NCI-H1417 treated with DMSO at 0.1 percent for 48 hours (cell line): ENCODE results near the gene DDIT3.

Experiments used
- DNase-seq: peaks from one replicate; lab custom pipeline; 2025; lab: John Stamatoyannopoulos, UW

The DDIT3 gene

DNA sequence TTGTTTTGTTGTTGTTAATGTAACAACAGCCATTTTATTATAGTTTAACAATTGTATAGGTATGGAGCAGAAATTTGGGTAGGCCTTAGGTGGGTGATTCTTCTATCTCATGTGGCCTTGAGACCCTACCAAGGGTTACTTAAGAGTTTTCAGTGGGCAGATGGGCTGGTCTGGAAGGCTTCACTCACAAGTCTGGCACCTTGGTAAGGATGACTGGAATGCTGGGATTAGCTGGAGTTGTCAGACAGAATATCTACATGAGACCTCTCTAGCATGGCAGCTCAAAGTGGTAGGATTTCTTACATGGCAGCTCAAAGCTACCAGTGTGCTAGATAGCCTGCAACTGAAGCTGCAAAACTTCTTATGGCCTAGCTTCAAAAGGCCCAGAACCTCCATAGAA, 34.6 kb downstream of the DDIT3 start:
- no peak for DNase-seq

DNA sequence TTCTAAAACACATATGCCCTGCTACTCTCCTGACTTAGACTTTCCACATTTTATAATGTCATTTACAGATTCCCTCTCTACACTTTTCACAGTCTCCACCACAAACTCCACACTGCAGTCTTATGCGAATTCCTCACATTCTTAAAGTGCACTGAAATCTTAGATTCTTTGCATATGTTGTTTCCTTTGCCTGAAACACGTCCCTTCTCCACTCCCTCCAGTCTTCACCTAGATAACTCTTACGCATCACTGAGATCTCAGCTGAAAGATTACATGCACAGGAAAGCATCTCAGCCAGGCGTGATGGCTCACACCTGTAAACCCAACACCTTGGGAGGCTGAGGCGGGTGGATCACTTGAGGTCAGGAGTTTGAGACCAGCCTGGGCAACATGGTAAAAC, 36.8 kb downstream of the DDIT3 start:
- DNase-seq = no peak

DNA sequence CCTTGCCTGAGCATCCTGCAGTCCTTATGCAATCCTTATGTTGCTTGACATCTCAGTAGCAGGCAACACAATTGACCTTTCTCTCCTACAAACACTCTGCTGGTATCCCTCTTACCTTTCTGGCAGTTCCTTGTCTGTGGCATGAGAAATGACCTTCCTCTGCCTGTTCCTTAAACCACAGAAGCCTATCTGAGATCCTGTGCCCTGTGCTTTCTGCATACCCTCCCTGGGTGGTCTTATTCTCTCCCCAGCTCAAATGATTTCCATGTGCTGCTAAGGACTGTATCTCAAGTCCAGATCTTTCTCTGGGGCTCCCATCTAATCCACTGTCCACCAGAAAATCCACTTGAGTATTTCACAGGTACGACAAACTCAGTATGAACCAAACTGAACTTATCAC, 38.6 kb downstream of the DDIT3 start:
- no peak for DNase-seq

DNA sequence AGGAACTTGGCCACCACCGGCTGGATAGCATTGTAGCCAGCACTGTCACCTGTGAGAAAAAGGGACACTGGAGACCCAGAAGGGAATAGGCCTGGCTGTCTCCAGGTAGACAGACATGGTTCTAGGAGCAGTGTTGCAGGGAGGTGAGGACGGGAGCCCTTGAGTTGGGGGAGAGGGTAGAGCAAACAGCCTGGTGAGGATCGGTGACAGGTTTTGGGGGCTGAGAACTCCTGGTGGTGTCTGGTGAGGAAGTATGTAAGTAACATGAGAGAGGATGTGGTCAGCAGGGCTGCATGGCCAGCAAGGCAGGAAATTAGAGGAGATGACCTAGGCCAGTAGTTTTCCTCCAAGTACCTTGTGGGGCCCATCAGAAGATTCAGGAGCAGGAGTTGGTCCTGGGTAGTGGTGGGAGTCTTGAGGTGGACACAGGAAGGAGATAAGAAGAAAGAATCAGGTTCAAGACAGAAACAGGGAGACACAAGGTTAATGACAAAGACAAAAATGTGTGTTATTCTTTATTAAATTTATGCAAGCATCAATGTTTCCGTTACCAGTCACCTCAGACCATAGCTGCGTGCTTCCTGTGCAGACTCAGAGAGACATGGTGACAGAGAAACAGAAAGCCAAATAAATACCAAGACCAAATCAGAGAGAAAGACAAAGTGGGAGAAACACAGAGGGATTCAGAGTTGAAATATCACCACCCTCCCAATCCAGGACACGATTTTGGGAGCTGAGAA, 40.8 kb downstream of the DDIT3 start, which contains the start of gene ARHGAP9:
Gene ARHGAP9 (minus strand): TSS at position 491 of the 740 bp plus-strand sequence. CDS start 460 bp downstream, at position 31.
- no peak for DNase-seq

DNA sequence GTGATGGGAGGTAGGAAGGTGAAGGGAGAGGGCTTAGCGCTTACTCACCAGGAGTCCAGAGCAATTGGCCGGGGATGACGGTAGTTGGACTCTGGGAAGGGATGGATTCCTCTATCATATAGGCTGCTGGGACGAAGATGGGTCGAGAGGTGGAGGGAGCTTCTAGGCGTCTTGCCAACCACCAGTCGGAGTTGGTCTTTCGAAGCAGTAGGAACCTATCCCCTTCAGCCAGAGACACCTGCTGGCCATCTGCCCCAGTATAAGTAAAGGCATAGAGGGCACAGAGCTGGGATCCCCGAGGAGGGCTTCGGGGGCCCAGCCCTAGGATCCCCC, 41.3 kb downstream of the DDIT3 start:
- no peak for DNase-seq

DNA sequence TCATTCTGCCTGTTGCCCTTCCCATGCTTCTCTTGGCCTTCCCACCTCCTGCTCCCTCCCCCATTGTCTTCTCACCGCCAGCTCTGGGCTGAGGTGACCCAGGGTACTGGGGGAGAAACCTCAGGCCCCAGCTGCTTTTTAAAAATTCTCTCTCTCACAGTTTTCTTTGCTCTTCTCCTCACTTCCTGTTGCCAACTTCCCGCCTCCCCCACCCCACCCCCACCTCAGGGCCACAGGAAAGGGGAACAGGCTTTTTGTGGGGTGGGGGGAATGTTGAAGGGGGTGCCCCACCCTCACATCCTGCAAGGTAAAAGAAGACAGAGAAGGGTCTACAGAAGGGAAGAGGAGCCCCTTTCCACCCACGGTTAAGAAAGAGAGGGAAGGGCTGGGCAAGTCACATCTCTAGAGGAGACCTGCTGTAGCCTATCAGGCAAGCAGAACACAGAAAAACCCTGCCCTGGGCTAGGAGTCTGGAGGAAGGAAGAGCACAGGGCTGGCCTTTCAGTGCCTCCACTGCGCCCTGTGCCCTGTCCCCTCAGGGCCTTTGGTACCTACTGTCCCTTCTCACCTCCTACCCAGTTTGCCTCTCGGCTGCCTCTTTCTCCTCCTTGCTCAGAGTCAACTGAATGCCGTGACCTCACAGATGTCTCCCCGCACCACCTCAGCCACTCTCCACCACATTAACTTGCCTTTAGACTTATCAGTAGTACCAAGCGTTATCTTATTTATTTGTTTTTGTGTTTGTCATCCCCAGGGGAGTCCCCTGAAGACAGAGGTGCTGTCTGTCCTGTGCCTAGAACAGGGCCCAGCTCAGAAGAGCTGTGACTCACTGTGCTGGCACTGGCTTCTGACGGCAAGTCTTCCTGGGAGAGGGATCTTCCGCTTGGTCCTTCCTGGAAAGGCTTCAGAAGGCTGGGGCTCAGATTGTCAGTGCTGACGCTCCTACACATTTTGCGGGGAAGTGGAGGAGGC, 42.3 kb downstream of the DDIT3 start:
- DNase-seq = no peak

DNA sequence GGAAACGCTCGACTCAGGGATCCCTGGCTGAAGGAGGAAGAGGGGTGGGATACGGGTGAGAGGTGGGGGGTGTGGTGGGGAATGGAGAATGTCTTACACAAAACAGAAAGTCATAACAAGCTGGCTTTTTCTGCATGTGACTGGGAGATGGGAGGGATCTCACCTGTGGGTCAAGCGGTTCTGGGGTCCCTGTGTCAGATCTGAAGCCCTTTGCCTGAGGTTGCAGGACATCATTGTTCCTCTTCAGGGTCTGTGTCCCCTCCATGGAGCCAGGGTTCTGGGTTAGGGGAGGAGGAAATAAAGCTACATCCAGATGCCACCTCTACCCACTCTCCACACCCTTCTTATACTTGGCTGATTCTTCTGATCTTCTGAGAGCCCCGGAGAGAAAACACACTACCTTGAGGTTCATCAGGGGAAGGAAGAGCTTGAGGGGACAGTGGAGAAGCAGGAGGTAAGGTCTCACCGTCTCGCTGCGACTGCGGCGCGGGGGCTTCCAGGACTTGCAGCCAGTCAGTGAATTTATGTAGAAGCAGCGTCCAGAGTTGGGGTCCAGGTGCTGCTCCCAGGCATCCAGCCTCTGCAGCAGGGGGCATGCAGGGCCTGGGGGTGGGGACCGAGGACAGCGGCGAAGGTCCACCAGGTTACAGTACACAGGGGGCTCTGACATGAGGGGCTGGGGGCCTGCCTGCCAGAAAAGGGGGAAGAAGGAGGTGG, 43.2 kb downstream of the DDIT3 start:
- no peak for DNase-seq

DNA sequence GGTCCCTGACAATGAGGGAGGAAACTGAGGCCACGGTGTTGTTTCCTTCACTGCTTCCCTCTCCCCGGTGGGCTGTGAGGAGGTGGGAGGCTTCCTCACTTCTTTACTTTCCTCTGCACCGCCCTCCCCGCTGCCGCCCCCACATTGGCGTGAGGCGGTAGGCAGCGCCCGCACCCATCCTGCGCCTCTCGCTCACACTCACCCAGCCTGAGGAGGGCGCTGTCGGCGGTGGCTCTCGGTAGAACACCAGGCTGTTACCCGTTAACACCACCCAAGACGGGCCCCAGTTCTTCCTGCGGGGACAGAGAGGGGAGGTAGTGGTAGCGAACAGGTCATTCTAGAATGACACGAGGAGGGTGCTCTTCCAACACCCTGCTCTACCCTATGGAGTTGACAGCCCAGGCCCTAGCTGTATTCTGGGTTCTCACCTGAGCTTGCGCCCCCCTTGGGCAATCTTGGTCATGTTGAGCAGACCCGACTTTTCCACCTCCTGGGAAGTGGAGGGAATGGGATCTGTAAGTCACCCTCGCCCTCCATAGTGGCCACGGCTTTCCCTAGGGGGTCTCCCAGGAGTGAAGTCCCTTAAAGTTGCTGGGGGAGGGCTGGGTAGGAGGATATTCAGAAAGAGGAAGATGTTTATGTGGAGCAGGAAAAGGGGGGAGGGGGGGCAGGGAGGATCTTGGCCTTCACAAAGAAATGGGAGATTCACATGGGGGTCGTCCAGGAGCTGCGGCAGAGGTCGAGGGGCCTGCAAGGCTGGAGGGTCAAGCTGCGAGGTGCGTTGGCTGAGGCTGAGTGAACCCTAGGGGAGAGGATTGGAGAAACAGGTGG, 43.9 kb downstream of the DDIT3 start:
- no peak for DNase-seq

DNA sequence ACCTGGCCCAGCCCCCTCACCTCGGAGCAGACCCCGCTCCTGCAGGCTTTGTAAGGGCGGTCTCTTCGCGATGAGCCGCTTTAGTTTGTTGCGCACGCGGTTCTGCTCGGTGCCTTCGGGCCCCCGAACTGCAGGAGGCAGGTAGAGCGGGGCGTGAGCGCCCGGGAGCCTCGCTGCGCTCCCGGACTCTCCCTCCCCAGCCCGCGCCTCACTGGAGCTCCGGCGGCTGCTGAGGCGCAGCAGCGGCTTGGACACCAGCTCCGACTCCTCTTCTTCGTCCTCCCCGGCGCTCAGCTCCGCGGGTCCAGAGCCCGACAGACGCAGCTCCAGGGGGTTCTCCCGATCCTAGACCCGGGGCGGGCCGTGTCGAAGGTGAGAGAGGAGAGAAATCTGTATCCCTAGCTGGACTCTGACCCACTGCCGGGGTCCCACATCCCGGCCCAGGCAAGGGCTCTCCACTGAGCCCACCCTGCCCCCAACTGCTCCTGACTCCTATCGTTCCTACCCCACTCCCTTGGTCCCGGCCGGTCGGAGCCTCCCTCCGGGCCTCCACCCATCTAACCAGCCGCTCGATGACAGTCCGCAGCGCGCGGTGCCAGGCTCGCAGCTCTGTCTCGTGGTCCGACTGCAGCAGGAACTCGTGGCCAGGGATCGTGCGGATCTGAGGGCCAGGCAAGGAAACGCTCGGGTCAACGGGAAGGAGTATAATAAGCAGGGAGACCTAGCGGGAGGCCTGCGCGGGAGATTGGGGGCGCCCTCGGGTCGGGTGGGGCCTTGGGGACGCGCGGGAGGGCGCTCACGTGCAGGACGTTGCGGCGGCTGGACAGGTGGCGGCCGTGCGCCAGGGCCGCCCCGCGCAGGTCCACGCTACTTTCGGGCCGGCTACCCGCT, 44.8 kb downstream of the DDIT3 start:
- no peak for DNase-seq

DNA sequence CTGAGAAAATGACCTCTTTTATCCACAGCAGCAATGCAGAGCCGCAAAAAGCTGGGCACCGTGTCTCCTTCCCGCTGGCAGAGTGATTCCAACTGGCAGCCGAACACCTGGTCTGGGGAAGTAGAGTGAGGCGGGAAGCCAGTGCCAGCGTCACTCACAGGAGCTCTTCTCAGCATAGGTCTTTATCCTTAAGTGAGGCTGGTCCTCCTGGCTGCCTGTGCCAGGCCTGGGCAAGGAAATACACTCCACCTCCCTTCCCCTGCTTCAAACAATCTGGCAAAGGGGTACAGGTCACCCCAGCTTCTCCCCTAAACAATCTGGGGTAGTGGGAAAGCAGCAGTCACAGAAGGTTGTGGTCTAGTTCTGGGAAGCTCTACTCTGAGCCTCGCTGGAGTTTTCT, 45.5 kb downstream of the DDIT3 start:
- no peak for DNase-seq

DNA sequence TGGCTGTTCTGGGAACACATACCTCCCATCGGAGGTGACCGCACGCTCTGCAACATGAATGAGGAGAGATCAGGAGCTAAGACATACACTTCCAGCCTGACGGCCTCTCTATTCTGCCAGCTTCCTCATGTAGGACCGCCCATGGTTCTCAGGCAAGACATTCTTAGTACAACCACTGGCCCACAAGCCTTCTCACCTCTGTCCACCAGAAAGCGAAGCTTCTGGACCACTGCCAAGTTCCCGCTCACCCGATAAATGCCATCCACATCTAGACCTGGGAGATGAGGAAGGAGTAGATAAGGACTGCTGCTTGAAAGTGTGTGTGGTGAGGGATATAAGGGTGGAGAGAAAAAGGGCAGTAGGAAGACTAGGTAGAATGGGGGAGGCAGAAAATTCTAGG, 45.9 kb downstream of the DDIT3 start:
- no peak for DNase-seq

DNA sequence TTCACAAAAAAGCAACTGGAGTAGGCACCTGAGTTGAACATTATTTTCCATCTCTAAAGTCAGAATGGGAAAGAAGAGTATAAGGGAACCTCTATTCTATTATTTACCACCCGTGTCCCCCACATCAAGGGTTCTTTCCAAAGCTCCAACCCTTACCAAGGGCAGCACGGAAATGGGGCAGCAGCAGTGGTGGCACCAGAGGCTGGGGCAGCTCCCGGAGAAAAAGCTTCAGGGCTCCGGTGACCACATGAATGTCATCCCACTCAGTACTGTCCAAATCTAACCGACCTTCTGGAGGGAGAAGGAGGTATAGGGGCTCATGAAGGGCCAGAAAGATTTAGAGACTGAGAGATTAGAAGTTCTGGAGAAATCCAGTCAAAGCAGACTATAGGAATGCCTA, 46.4 kb downstream of the DDIT3 start:
- no peak for DNase-seq

DNA sequence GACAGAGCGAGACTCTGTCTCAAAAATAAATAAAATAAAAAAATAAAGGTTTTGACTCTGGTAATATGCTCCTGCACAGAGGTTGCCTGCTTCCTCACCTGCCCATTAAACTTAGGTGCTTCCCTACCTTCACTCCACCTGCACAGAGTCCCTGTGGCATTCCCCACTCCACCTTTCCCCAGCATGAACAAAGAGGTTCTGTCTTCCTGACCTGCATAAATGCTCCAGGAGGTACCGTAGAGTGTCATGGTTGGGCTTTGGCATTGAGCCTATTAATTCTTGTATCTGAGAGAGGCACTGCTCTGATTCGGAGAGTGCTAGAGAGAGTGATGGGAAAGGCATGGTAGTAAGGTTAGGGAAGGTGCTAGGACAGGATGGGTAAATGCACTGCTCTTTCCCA, 46.9 kb downstream of the DDIT3 start:
- DNase-seq = no peak

DNA sequence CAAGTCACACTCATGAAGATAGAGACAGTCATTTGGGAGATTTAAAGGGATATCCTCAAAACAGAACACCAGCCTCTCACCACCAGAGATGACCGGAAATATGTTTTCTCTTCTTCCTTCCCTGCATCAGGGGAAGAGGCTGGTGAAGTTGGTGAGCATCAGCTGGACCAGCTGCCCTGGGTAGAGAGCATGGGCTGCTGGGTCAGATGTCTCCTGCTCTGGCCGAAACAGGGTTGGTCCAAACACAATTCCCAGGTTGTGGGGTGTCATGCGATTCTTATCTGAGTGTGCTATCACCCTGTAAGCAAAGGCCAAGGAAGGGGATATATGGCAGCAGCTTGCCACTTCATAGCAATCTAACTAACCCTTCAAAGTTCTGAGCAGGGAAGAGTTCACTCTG, 47.9 kb downstream of the DDIT3 start:
- no peak for DNase-seq

DNA sequence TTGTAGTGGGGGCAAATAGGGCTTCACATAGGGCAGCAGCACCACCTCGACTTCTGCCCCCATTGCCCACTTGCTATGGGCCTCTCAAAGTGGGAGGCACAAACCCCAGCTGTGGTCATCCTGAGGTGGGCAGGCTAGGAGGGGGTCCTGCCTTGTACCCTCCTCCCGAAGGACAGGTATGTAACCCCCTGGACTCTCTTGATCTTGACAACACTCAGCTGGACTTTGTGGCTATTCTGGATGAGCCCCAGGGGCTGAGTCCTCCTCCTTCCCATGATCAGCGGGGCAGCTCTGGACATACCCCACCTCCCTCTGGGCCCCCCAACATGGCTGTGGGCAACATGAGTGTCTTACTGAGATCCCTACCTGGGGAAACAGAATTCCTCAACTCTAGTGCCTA, 48.7 kb downstream of the DDIT3 start:
- DNase-seq = no peak

DNA sequence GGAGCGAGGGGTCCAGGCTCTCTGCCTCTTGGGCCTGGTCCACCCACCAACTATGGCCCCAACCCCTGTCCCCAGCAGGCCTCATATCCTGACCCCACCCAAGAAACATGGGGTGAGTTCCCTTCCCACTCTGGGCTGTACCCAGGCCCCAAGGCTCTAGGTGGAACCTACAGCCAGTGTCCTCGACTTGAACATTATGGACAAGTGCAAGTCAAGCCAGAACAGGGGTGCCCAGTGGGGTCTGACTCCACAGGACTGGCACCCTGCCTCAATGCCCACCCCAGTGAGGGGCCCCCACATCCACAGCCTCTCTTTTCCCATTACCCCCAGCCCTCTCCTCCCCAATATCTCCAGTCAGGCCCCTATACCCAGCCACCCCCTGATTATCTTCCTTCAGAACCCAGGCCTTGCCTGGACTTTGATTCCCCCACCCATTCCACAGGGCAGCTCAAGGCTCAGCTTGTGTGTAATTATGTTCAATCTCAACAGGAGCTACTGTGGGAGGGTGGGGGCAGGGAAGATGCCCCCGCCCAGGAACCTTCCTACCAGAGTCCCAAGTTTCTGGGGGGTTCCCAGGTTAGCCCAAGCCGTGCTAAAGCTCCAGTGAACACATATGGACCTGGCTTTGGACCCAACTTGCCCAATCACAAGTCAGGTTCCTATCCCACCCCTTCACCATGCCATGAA, 49.2 kb downstream of the DDIT3 start:
- DNase-seq = no peak

DNA sequence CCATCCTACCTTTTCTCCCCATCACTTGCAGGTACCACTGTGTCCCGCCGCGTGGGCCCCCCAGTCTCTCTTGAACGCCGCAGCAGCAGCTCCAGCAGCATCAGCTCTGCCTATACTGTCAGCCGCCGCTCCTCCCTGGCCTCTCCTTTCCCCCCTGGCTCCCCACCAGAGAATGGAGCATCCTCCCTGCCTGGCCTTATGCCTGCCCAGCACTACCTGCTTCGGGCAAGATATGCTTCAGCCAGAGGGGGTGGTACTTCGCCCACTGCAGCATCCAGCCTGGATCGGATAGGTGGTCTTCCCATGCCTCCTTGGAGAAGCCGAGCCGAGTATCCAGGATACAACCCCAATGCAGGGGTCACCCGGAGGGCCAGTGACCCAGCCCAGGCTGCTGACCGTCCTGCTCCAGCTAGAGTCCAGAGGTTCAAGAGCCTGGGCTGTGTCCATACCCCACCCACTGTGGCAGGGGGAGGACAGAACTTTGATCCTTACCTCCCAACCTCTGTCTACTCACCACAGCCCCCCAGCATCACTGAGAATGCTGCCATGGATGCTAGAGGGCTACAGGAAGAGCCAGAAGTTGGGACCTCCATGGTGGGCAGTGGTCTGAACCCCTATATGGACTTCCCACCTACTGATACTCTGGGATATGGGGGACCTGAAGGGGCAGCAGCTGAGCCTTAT, 49.9 kb downstream of the DDIT3 start:
- no peak for DNase-seq

DNA sequence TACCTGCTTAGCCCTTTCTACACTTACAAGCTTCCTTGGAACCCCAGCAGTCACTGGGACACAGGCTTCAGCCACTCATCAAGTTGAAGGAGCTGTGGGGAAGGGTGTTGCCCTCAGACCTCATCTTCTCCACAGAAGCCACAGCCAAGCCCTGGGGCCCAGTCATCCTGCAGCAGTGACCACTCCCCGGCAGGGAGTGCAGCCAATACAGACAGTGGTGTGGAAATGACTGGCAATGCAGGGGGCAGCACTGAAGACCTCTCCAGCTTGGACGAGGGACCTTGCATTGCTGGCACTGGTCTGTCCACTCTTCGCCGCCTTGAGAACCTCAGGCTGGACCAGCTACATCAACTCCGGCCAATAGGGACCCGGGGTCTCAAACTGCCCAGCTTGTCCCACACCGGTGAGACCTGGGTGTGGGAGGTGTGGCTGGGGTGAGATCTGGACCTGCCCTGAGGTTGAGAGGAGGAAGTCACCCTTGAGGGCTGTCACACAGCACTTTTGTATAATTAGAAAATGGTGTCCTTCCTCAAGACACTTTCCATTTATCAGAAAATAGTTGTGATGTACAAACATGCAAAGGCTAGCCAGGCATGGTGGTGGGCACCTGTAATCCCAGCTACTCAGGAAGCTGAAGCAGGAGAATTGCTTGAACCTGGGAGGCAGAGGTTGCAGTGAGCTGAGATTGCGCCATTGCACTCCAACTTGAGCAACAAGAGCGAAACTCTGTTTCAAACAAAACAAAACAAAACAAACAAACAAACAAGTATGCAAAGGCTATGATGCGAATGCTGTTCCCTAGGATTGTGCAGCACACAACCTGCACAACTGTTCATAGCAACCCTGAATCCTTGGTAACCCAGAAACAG, 50.8 kb downstream of the DDIT3 start:
- no peak for DNase-seq

DNA sequence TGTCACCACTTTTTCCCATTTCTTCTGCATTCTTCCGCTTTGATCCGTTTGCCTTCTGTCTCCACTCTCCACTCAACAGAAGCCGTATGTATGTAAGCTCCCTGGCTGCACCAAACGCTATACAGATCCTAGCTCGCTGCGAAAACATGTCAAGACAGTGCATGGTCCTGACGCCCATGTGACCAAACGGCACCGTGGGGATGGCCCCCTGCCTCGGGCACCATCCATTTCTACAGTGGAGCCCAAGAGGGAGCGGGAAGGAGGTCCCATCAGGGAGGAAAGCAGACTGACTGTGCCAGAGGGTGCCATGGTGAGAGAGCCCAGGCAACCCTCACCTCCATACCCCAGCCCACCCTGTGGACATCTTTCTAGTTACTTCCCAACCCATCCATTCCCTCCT, 52.4 kb downstream of the DDIT3 start:
- no peak for DNase-seq
